Neural cell (in vitro differentiated cells): ENCODE measurements around the gene NELL2.

Experiments
- POLR2AphosphoS5 ChIP-seq: IDR thresholded peaks from 2 replicates; pipeline ENCODE4 v1.6.1; 2012
- TAF1 ChIP-seq: IDR thresholded peaks from 2 replicates; pipeline ENCODE4 v1.6.1; 2012; ENCODE audit warnings: low read depth
- TF ChIP-seq, protein P1 (sequence below): fragments of 450-650 bp; IDR thresholded peaks from 2 replicates; pipeline ENCODE4 v1.5.1; 2014; ENCODE audit warnings: antibody characterized with exemption, mild to moderate bottlenecking, moderate library complexity; ENCODE audit not compliant: poor library complexity, severe bottlenecking

DNA sequence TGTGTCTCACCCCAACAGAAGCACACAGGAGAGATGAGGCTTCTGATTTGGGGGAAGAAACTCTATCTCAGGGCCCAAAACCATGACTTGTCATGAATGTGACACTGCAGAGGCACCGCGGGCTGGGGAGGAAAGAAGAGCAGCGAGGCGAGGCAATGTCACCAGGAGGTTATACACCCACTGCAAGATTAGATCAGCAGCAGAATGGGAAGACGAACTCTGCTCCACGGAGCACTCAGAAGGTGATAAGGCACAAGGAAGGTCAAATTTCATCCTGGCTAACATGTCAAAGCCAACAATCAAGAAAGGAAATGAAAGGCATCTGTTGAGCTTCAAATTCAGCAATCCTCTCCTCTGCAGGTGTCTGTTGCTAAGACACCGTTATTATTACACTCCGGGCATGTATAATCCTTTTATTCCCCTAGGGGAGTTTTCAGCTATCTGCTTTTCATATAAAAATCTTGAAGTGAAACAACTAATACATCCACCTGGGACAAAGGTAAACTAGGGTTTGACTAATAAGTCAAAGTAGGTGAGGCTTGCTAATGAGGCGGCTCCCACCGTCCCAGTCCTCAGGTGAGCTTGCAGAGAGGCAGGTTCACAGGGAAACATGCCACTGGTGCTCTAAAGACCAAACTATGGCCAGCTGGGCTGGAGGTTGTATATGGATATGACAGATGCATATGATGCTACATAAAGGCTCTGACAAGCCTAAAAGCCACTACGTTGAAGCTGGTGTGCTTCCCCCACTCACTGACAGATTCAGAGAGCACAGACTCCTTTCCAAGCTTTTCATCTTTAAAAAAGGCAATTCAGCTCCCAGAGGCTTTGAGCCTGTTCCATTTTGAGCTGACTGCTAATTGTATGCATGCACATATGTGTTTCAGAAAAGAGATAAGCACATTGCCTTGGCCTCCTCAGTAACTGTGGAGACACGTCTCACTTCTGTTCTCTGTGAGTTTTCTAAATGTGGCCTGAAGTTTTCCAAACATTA lies 221.2 kb downstream of the NELL2 start:
- TF ChIP-seq, protein P1, sequence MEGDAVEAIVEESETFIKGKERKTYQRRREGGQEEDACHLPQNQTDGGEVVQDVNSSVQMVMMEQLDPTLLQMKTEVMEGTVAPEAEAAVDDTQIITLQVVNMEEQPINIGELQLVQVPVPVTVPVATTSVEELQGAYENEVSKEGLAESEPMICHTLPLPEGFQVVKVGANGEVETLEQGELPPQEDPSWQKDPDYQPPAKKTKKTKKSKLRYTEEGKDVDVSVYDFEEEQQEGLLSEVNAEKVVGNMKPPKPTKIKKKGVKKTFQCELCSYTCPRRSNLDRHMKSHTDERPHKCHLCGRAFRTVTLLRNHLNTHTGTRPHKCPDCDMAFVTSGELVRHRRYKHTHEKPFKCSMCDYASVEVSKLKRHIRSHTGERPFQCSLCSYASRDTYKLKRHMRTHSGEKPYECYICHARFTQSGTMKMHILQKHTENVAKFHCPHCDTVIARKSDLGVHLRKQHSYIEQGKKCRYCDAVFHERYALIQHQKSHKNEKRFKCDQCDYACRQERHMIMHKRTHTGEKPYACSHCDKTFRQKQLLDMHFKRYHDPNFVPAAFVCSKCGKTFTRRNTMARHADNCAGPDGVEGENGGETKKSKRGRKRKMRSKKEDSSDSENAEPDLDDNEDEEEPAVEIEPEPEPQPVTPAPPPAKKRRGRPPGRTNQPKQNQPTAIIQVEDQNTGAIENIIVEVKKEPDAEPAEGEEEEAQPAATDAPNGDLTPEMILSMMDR = no peak
- peak; percentile 14 for TF ChIP-seq POLR2AphosphoS5
- no peak for TF ChIP-seq TAF1
